ENCODE measurements around the gene PROM2. TPM values are rescaled to one million over a fixed set of nuclear protein-coding genes. Genes with fewer than 3 reads are reported as not detected.

The PROM2 gene
- total and polyA plus RNA-seq, 2 donors (not counting 3 experiments of a cell fraction or from before 2014, with no cell fraction given): 0.39 to 0.60 TPM

- Histone ChIP-seq H3K27ac (ENCODE audit: insufficient read depth, low read depth, low read length) (no peak overlapping the region), H3K9me1 (replicated peaks; ENCODE audit: control insufficient read depth, extremely low read depth, insufficient read depth, low read length) (no peaks in the 10 kb centered on the region), H3K4me1 (ENCODE audit: control insufficient read depth, extremely low read depth, insufficient read depth, low read length) (no peaks in the 10 kb centered on the region), H3K79me2 (ENCODE audit: control insufficient read depth, insufficient read depth, low read length) (no peaks in the 10 kb centered on the region), H3K27me3 (ENCODE audit: control insufficient read depth in 2 of 2, insufficient read depth in 2 of 2, low read length in 2 of 2) (no peaks in the 10 kb centered on the region), H3K4me3 (replicated peaks in 1 of 3; ENCODE audit: insufficient read depth in 1 of 3, low read depth in 1 of 3, low read length in 3 of 3) (no peak overlapping the region), H3K4me2 (ENCODE audit: insufficient read depth, low read length) (no peak overlapping the region), H3K9ac (replicated peaks; ENCODE audit: extremely low read depth, insufficient read depth, low read length) (no peak overlapping the region), H2AFZ (ENCODE audit: low read depth, low read length) (no peak overlapping the region), H4K20me1 (replicated peaks; ENCODE audit: control insufficient read depth, extremely low read depth, insufficient read depth, low read length) (no peaks in the 10 kb centered on the region), H3K9me3 (replicated peaks; ENCODE audit: control insufficient read depth, insufficient read depth, low read length) (no peaks in the 10 kb centered on the region), H3K36me3 (ENCODE audit: control insufficient read depth in 2 of 2, extremely low read depth in 1 of 2, insufficient read depth in 2 of 2, low read length in 2 of 2) (no peaks in the 10 kb centered on the region)
- TF ChIP-seq FOS (IDR thresholded peaks at IDR 0.05; ENCODE audit: borderline replicate concordance, insufficient read depth, low read length) (no peak), JUN (IDR thresholded peaks at IDR 0.05; ENCODE audit: borderline replicate concordance, insufficient read depth, insufficient read length, low read depth) (no peak), POLR2A (IDR thresholded peaks at IDR 0.05; ENCODE audit: low read depth, low read length) (no peak), POLR2AphosphoS5 (IDR thresholded peaks at IDR 0.05; ENCODE audit: insufficient read depth, low read depth, low read length) (no peak), GATA2 (IDR thresholded peaks at IDR 0.05; ENCODE audit: insufficient read depth, insufficient read length, low read depth, low read length) (no peak), EZH2 (IDR thresholded peaks at IDR 0.05; ENCODE audit: borderline replicate concordance, low read depth, low read length, severe bottlenecking) (no peak), CTCF (IDR thresholded peaks at IDR 0.05; ENCODE audit: extremely low read depth in 1 of 2, insufficient read depth in 1 of 2, low read depth in 1 of 2, low read length in 2 of 2) (no peak), MYC (IDR thresholded peaks at IDR 0.05; ENCODE audit: low read depth, low read length) (no peak)
- TF ChIP-seq, protein P1, sequence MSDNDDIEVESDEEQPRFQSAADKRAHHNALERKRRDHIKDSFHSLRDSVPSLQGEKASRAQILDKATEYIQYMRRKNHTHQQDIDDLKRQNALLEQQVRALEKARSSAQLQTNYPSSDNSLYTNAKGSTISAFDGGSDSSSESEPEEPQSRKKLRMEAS (IDR thresholded peaks at IDR 0.05; ENCODE audit: insufficient read depth, insufficient read length): no peak
- BruUV-seq (replicated peaks): no TSS peak
- no peak for DNase-seq (ENCODE audit: low read depth, low spot score)
- FAIRE-seq: no peak
- POLR2A ChIA-PET: no interaction called here
- dilution Hi-C loops (cut with MboI; ENCODE audit: extremely low pct_ligation_motif_present, low sequenced_read_pairs): no loop called here
- CTCF ChIA-PET: no interaction called here
- intact Hi-C loops (cut with micrococcal nuclease): no loop called here
Measured at GRCh38 chr2:95275151-95275515, 884 bp downstream of the PROM2 start.
